ENCODE data around the gene SNAPC4. TPM values are rescaled to one million over a fixed set of nuclear protein-coding genes. Genes with fewer than 3 reads are reported as not detected.
"Not testable (repeated sequence)": the region's sequence is repeated elsewhere in the genome, so short reads cannot be mapped to it uniquely, and the experiment has no call there.

SNAPC4 gene
- polyA plus RNA-seq, 1 of the 3 experiments (the other 2 are of a cell fraction) = 9.2 TPM

GRCh38 chr9:136351868-136352267 lies 48.1 kb downstream of the SNAPC4 start:
- WGBS (ENCODE audit: low lambda C conversion rate) = no CpG with 5 or more reads among the region's 24 CpGs
- Histone ChIP-seq H3K4me3 (ENCODE audit: low read depth in 2 of 2, low read length in 1 of 2) (peak overlapping the region; percentile 35 to 49), H3K9ac (peak overlapping the region; percentile 46; the same call in 1 of the 2 replicates), H3K36me3 (replicated peaks in 1 of 2; ENCODE audit: control insufficient read depth in 1 of 2, insufficient read depth in 2 of 2, low read length in 1 of 2) (peaks cover 0 to 11% of the 10 kb centered on the region in 2 experiments), H3K27ac (ENCODE audit: low read depth in 2 of 2, low read length in 1 of 2) (peak overlapping the region in 1 of 2 experiments; percentile 16; a peak in 2 of 4 replicates), H3K4me1 (ENCODE audit: control insufficient read depth in 1 of 2, insufficient read depth in 2 of 2, low read depth in 1 of 2, low read length in 1 of 2) (peaks cover 0 to 63% of the 10 kb centered on the region in 2 experiments; a peak in 1 of 4 replicates), H3K4me2 (peak overlapping the region; percentile 75)
- peak; percentile 69 for DNase-seq
- not testable (repeated sequence) for H4K20me1 ChIP-seq (ENCODE audit: insufficient read depth); H3K9me3 ChIP-seq; H3K27me3 ChIP-seq (ENCODE audit: insufficient read depth); H3K9me2 ChIP-seq; H3K79me2 ChIP-seq (ENCODE audit: insufficient read depth); H2AFZ ChIP-seq (ENCODE audit: low read depth); H3F3A ChIP-seq (replicated peaks; ENCODE audit: insufficient read depth)
- POLR2A ChIA-PET = interaction anchor here (1.1 kb wide), 1 partner anchor 10 kb away, joined by 3 read pairs; no protein-coding TSS in a partner anchor
- CTCF ChIA-PET = interaction anchor here (4.1 kb wide), 1 partner anchor 12 kb away, joined by 23 read pairs; the partner anchor contains the start of gene DNLZ
- TF ChIP-seq MXI1 (IDR thresholded peaks at IDR 0.05; ENCODE audit: low read depth, low read length) = 0 out of 2 replicates have a peak, but pooled peaks have one; percentile 25

GRCh38 chr9:136351252-136351800 lies 48.6 kb downstream of the SNAPC4 start:
- 49% methylated on average over 3 of the region's 11 CpGs for WGBS (ENCODE audit: low lambda C conversion rate)
- no peaks in the 10 kb centered on the region for H3K27me3 ChIP-seq (ENCODE audit: insufficient read depth)
- no peaks in the 10 kb centered on the region for H3K9me3 ChIP-seq
- H3K4me3 ChIP-seq (ENCODE audit: low read depth in 2 of 2, low read length in 1 of 2) = peak overlapping the region; percentile 35 to 44
- ChIA-PET CTCF (interaction anchor here (1.2 to 4.1 kb wide), 2 partner anchors 10 to 12 kb away, joined by 5 to 23 read pairs; partner anchors contain the start of gene DNLZ), POLR2A (interaction anchor here (1.1 kb wide), 1 partner anchor 10 kb away, joined by 3 read pairs; no protein-coding TSS in a partner anchor)
- H3K4me1 ChIP-seq (ENCODE audit: control insufficient read depth in 1 of 2, insufficient read depth in 2 of 2, low read depth in 1 of 2, low read length in 1 of 2) = peaks cover 0 to 67% of the 10 kb centered on the region in 2 experiments; a peak in 1 of 4 replicates
- no peak for TF ChIP-seq RCOR1 (IDR thresholded peaks at IDR 0.05; ENCODE audit: low read length)
- no peak for TF ChIP-seq TEAD4 (IDR thresholded peaks at IDR 0.05; ENCODE audit: borderline replicate concordance, insufficient read depth)
- H3K4me2 ChIP-seq = peak overlapping the region; percentile 69
- H3K9me2 ChIP-seq = no peaks in the 10 kb centered on the region
- H3K27ac ChIP-seq (ENCODE audit: low read depth in 2 of 2, low read length in 1 of 2) = peak overlapping the region in 1 of 2 experiments; percentile 47; a peak in 2 of 4 replicates
- no peaks in the 10 kb centered on the region for H4K20me1 ChIP-seq (ENCODE audit: insufficient read depth)
- H3K79me2 ChIP-seq (ENCODE audit: insufficient read depth) = no peaks in the 10 kb centered on the region
- no peak overlapping the region for H2AFZ ChIP-seq (ENCODE audit: low read depth)
- no peaks in the 10 kb centered on the region for H3F3A ChIP-seq (replicated peaks; ENCODE audit: insufficient read depth)
- no peak for DNase-seq
- H3K9ac ChIP-seq = peak overlapping the region; percentile 46; the same call in 1 of the 2 replicates
- peaks cover 0 to 6% of the 10 kb centered on the region in 2 experiments for H3K36me3 ChIP-seq (replicated peaks in 1 of 2; ENCODE audit: control insufficient read depth in 1 of 2, insufficient read depth in 2 of 2, low read length in 1 of 2)

Other genes with a start within 250 kb of the SNAPC4 start
- gene LHX3, start 195.0 kb downstream of the SNAPC4 start, polyA plus RNA-seq (2012; rRNA removed) = not detected in 2 replicates
- 25.5 and 26.6 TPM in 2 replicates for gene QSOX2, start 154.4 kb downstream of the SNAPC4 start, polyA plus RNA-seq (2012; rRNA removed)
- not detected in 2 replicates for gene CCDC187, start 96.1 kb downstream of the SNAPC4 start, polyA plus RNA-seq (2012; rRNA removed)
- gene GPSM1, start 72.6 kb downstream of the SNAPC4 start, polyA plus RNA-seq (2012; rRNA removed) = 22.8 and 26.7 TPM in 2 replicates
- 24.5 and 40.6 TPM in 2 replicates for gene DNLZ, start 36.4 kb downstream of the SNAPC4 start, polyA plus RNA-seq (2012; rRNA removed)
- gene CARD9, start 26.5 kb downstream of the SNAPC4 start, polyA plus RNA-seq (2012; rRNA removed) = 1.1 and 1.7 TPM in 2 replicates
- 71.3 and 75.0 TPM in 2 replicates for gene ENTR1, start 10.4 kb upstream of the SNAPC4 start, polyA plus RNA-seq (2012; rRNA removed)
- 125 and 134 TPM in 2 replicates for gene PMPCA, start 10.5 kb upstream of the SNAPC4 start, polyA plus RNA-seq (2012; rRNA removed)
- 10.5 and 12.8 TPM in 2 replicates for gene INPP5E, start 39.7 kb upstream of the SNAPC4 start, polyA plus RNA-seq (2012; rRNA removed)
- 14.8 and 25.9 TPM in 2 replicates for gene SEC16A, start 82.9 kb upstream of the SNAPC4 start, polyA plus RNA-seq (2012; rRNA removed)
- 2.6 and 6.6 TPM in 2 replicates for gene NOTCH1, start 145.9 kb upstream of the SNAPC4 start, polyA plus RNA-seq (2012; rRNA removed)